K562 (cell line): ENCODE measurements around the gene LBHD1. TPM values are rescaled to one million over a fixed set of nuclear protein-coding genes. Genes with fewer than 3 reads are reported as not detected.

Experiments
- C11orf30 ChIP-seq: fragments of 450-650 bp; IDR thresholded peaks from 2 replicates; pipeline ENCODE4 v1.6.1; 2016; ENCODE audit warnings: low read depth, mild to moderate bottlenecking
- COPS2 ChIP-seq: fragments of 450-650 bp; conservative IDR thresholded peaks from 2 replicates; pipeline ENCODE4 v1.6.1; 2016; ENCODE audit warnings: mild to moderate bottlenecking, moderate library complexity
- CREBBP ChIP-seq: IDR thresholded peaks from one replicate; pipeline ENCODE4 v1.6.1; 2012; ENCODE audit warnings: low read depth, mild to moderate bottlenecking, control low read depth, inconsistent platforms, low read length
- FOXK2 ChIP-seq, 2 experiments: fragments of 450-650 bp; IDR thresholded peaks in 1 of 2; conservative IDR thresholded peaks in 1 of 2; 2 replicates each; pipeline ENCODE4 v1.6.1; 2016; ENCODE audit warnings: low read depth in 2 of 2, mild to moderate bottlenecking in 1 of 2
- GABPB1 ChIP-seq: sonication (generic); formaldehyde crosslinking; IDR thresholded peaks from 2 replicates; pipeline ENCODE4 v1.8.0; 2022; ENCODE audit warnings: mild to moderate bottlenecking, missing genetic modification reagents
- HMGN3 ChIP-seq: IDR thresholded peaks from 2 replicates; pipeline ENCODE4 v1.6.1; 2011; ENCODE audit warnings: borderline replicate concordance, low read depth, mild to moderate bottlenecking, mixed read lengths, low read length; ENCODE audit not compliant: insufficient read length; ENCODE audit errors: extremely low read depth
- HNRNPL ChIP-seq: fragments of 200-400 bp; formaldehyde crosslinking; IDR thresholded peaks from 2 replicates; pipeline ENCODE4 v1.6.1; 2017; ENCODE audit warnings: low read depth, mild to moderate bottlenecking, low read length
- KLF13 ChIP-seq: fragments of 450-650 bp; IDR thresholded peaks from 2 replicates; pipeline ENCODE4 v1.6.1; 2016; ENCODE audit warnings: missing genetic modification characterization, low read depth, mild to moderate bottlenecking, missing compliant biosample characterization, moderate library complexity, borderline replicate concordance
- ZNF41 ChIP-seq: fragments of 250-450 bp; sonication (Bioruptor Pico); conservative IDR thresholded peaks from 2 replicates; pipeline ENCODE4 v1.4.0; 2020; ENCODE audit warnings: mild to moderate bottlenecking
- ZNF444 ChIP-seq: fragments of 250-450 bp; sonication (Bioruptor Pico); IDR thresholded peaks from 2 replicates; pipeline ENCODE4 v1.4.0; 2020; ENCODE audit warnings: mild to moderate bottlenecking, moderate library complexity
- polyA plus RNA-seq, 8 experiments: library from polyadenylated mRNA; depleted of rRNA in 4 of 8; stranded (reverse) in 5 of 8; unstranded in 3 of 8; fragments of >200 nt; fragmentation: Nextera tagmentation in 2 of 8; fragmentation: Illumina TruSeq in 1 of 8; extraction: Ambion mirVana in 2 of 8; extraction: Trizol in 1 of 8; gene quantifications; 2 replicates each; pipeline versions ENCODE4 v1.2.1 to v1.2.3, GENCODE V29; 2011 to 2014; ENCODE audit warnings: inconsistent platforms in 1 of 8, missing spikeins in 1 of 8
- total RNA-seq, 7 experiments: library from RNA; depleted of rRNA in 6 of 7; stranded (reverse); fragments of >200 nt in 6 of 7; fragmentation: Illumina TruSeq in 2 of 7; extraction: Trizol in 2 of 7; gene quantifications; 2 replicates each; pipeline versions ENCODE4 v1.2.1 to v1.2.3, GENCODE V29; 2011 to 2021; ENCODE audit warnings: low replicate concordance in 1 of 7
- TF ChIP-seq, protein P1 (sequence below): sonication (generic); formaldehyde crosslinking; IDR thresholded peaks from 2 replicates; pipeline ENCODE4 v1.8.1; 2022; ENCODE audit warnings: missing genetic modification reagents
- TF ChIP-seq, protein P2 (sequence below): fragments of 450-650 bp; IDR thresholded peaks from 2 replicates; pipeline ENCODE4 v1.6.1; 2018; ENCODE audit not compliant: partially characterized antibody
- TF ChIP-seq, protein P3 (sequence below): fragments of 250-450 bp; sonication (Bioruptor Pico); IDR thresholded peaks from 2 replicates; pipeline ENCODE4 v1.8.0; 2021; ENCODE audit warnings: moderate library complexity, mild to moderate bottlenecking, inconsistent platforms
- TF ChIP-seq, protein P4 (sequence below): sonication (generic); formaldehyde crosslinking; IDR thresholded peaks from 2 replicates; pipeline ENCODE4 v1.8.0; 2023; ENCODE audit warnings: mild to moderate bottlenecking, missing genetic modification reagents
- TF ChIP-seq, protein P5 (sequence below): fragments of 250-450 bp; sonication (Bioruptor Pico); IDR thresholded peaks from 2 replicates; pipeline ENCODE4 v1.5.0; 2021; ENCODE audit warnings: mild to moderate bottlenecking, moderate library complexity
- TF ChIP-seq, protein P6 (sequence below): sonication (generic); formaldehyde crosslinking; IDR thresholded peaks from 2 replicates; pipeline ENCODE4 v1.8.0; 2022; ENCODE audit warnings: mild to moderate bottlenecking, missing genetic modification reagents

Gene LBHD1
- total and polyA plus RNA-seq, 9 of the 15 experiments (the other 6 are each of a cell fraction or from before 2014, with no cell fraction given): 2.6 to 28.0 (median 12.5) TPM

DNA sequence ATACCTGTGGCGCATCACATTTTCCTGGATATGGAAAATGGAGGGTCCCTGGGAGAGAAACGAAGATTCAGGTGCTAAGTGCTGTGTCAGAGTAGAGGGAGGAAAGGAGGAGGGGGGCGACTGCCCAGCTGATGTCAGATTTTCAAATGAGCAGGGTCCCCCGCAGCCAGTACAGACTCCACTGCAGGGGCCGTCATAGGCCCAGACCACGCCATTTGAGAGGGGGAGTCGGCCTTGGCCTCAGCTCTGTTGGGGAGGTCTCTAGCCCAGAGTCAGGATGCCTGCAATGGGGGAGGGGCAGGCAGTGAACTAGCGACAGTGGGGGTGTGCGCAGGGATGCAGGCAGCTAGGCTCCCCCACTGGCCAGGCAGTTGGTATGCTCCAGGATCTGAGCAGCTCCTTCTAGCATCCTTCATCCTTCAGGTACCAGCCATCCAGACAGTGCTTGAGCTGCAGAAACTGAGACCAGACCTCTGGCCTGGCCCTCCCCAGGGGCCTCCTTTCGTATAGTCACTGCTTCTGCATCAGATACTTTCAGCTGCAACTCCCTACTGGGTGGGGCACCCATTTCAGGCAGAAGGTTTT is 35.3 kb upstream of the LBHD1 start, which contains the start of the genes BSCL2 and GNG3 (continued):
- TF ChIP-seq, protein P1, sequence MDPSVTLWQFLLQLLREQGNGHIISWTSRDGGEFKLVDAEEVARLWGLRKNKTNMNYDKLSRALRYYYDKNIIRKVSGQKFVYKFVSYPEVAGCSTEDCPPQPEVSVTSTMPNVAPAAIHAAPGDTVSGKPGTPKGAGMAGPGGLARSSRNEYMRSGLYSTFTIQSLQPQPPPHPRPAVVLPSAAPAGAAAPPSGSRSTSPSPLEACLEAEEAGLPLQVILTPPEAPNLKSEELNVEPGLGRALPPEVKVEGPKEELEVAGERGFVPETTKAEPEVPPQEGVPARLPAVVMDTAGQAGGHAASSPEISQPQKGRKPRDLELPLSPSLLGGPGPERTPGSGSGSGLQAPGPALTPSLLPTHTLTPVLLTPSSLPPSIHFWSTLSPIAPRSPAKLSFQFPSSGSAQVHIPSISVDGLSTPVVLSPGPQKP: no peak
- no peak for TF ChIP-seq ZNF41 (CRISPR knock-in tag)
- no peak for TF ChIP-seq HMGN3
- TF ChIP-seq HNRNPL: no peak
- TF ChIP-seq, protein P2, sequence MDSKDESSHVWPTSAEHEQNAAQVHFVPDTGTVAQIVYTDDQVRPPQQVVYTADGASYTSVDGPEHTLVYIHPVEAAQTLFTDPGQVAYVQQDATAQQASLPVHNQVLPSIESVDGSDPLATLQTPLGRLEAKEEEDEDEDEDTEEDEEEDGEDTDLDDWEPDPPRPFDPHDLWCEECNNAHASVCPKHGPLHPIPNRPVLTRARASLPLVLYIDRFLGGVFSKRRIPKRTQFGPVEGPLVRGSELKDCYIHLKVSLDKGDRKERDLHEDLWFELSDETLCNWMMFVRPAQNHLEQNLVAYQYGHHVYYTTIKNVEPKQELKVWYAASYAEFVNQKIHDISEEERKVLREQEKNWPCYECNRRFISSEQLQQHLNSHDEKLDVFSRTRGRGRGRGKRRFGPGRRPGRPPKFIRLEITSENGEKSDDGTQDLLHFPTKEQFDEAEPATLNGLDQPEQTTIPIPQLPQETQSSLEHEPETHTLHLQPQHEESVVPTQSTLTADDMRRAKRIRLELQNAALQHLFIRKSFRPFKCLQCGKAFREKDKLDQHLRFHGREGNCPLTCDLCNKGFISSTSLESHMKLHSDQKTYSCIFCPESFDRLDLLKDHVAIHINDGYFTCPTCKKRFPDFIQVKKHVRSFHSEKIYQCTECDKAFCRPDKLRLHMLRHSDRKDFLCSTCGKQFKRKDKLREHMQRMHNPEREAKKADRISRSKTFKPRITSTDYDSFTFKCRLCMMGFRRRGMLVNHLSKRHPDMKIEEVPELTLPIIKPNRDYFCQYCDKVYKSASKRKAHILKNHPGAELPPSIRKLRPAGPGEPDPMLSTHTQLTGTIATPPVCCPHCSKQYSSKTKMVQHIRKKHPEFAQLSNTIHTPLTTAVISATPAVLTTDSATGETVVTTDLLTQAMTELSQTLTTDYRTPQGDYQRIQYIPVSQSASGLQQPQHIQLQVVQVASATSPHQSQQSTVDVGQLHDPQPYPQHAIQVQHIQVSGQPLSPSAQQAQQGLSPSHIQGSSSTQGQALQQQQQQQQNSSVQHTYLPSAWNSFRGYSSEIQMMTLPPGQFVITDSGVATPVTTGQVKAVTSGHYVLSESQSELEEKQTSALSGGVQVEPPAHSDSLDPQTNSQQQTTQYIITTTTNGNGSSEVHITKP: peak; percentile 99
- TF ChIP-seq, protein P3, sequence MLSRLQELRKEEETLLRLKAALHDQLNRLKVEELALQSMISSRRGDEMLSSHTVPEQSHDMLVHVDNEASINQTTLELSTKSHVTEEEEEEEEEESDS: no peak
- TF ChIP-seq, protein P4, sequence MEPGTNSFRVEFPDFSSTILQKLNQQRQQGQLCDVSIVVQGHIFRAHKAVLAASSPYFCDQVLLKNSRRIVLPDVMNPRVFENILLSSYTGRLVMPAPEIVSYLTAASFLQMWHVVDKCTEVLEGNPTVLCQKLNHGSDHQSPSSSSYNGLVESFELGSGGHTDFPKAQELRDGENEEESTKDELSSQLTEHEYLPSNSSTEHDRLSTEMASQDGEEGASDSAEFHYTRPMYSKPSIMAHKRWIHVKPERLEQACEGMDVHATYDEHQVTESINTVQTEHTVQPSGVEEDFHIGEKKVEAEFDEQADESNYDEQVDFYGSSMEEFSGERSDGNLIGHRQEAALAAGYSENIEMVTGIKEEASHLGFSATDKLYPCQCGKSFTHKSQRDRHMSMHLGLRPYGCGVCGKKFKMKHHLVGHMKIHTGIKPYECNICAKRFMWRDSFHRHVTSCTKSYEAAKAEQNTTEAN (CRISPR knock-in tag): no peak
- TF ChIP-seq KLF13 (tag): no peak
- TF ChIP-seq COPS2: no peak
- no peak for TF ChIP-seq C11orf30
- TF ChIP-seq, protein P5, sequence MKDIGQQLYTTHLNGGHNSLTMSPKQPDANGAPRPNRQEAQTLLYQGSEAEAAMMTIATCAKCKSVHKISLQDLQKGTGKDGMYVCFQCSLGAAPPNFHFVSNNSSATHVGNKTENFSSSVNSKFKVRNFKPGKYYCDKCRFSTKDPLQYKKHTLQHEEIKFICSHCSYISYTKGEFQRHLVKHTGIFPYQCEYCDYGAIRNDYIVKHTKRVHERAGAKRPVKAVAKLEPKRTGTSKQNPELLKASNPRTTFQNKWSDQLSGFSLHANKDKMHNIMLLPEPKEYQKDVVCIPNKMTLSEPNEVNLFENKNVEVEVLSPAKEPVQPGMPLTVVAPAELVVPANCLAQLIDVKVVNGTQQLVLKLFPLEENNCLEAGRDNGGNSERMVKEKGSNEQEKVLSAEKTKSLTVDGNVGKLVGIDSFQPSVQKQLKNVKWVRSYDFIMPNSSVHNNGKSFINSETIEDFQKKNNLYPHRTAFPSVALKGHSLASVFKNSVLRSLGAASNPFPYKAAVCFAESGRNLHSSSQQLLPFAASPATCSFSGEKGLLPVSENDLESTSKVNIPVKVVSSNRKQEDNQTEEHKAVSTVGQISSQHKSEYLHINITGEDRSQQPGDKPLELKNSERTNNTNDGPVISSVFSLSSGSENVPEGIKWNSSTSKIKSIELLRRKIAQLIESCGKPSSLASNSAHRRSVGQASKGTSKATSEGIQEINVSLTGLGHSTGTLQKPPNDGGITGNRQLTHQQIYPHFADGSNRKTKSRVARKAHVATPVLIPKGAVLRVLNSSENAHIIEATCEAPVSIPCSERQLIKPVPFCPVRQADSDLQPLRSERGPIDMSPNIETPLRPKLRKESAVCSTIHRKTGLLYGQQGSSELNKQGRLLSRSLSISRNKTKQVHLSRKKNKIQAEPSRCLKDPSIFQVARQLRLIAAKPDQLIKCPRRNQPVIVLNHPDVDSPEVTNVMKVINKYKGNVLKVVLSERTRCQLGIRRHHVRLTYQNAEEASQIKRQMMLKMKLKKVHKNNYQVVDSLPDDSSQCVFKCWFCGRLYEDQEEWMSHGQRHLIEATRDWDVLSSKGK (CRISPR knock-in tag): no peak
- TF ChIP-seq, protein P6, sequence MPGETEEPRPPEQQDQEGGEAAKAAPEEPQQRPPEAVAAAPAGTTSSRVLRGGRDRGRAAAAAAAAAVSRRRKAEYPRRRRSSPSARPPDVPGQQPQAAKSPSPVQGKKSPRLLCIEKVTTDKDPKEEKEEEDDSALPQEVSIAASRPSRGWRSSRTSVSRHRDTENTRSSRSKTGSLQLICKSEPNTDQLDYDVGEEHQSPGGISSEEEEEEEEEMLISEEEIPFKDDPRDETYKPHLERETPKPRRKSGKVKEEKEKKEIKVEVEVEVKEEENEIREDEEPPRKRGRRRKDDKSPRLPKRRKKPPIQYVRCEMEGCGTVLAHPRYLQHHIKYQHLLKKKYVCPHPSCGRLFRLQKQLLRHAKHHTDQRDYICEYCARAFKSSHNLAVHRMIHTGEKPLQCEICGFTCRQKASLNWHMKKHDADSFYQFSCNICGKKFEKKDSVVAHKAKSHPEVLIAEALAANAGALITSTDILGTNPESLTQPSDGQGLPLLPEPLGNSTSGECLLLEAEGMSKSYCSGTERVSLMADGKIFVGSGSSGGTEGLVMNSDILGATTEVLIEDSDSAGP (CRISPR knock-in tag): no peak
- TF ChIP-seq CREBBP: no peak
- TF ChIP-seq FOXK2 (conservative IDR thresholded peaks at IDR 0.05 in 1 of 2, IDR thresholded peaks at IDR 0.05 in 1 of 2; ENCODE audit: low read depth in 2 of 2): peak in 1 of 2 experiments; percentile 96; a peak in 2 of 4 replicates
- no peak for TF ChIP-seq ZNF444
- TF ChIP-seq GABPB1 (CRISPR knock-in tag): no peak
